ENCODE results near the gene NR2F1-AS1. TPM values are rescaled to one million over a fixed set of nuclear protein-coding genes. Genes with fewer than 3 reads are reported as not detected.

NR2F1-AS1 gene
- total and polyA plus RNA-seq, 2 donors (not counting 3 experiments of a cell fraction or from before 2014, with no cell fraction given) = 4.2 to 13.8 TPM

DNA sequence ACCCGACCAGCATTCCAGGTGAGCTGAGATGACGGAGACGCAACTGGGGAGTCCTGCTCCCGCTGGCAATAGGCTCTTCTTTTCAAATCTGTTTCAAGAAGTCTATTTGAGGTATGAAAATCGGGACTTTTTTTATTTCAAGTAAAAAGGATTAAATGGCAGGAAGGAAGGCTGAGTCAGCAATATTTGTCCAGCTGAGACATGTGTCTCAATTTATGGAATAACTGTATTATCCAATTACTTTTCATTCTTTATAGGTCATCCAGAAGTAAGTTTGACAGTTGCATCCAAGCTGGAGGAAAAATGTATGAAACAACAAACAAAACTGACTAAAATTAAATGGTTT is 221.1 kb downstream of the NR2F1-AS1 start:
- intact Hi-C loops (cut with micrococcal nuclease) (loop anchor here (1.0 to 10.0 kb wide), 14 partner anchors 62 to 555 kb away; no protein-coding TSS in a partner anchor), dilution Hi-C loops (cut with MboI; ENCODE audit: extremely low pct_ligation_motif_present, low sequenced_read_pairs) (no loop called here)
- Histone ChIP-seq H3K9me1 (replicated peaks; ENCODE audit: control insufficient read depth, extremely low read depth, insufficient read depth, low read length) (no peaks in the 10 kb centered on the region), H3K4me3 (replicated peaks in 1 of 3; ENCODE audit: insufficient read depth in 1 of 3, low read depth in 1 of 3, low read length in 3 of 3) (peak overlapping the region in 2 of 3 experiments; percentile 10 to 40), H3K4me1 (ENCODE audit: control insufficient read depth, extremely low read depth, insufficient read depth, low read length) (peaks cover 54% of the 10 kb centered on the region), H4K20me1 (replicated peaks; ENCODE audit: control insufficient read depth, extremely low read depth, insufficient read depth, low read length) (no peaks in the 10 kb centered on the region), H3K27ac (ENCODE audit: insufficient read depth, low read depth, low read length) (peak overlapping the region; percentile 91), H3K36me3 (ENCODE audit: control insufficient read depth in 2 of 2, extremely low read depth in 1 of 2, insufficient read depth in 2 of 2, low read length in 2 of 2) (no peaks in the 10 kb centered on the region), H3K79me2 (ENCODE audit: control insufficient read depth, insufficient read depth, low read length) (no peaks in the 10 kb centered on the region), H3K4me2 (ENCODE audit: insufficient read depth, low read length) (peak overlapping the region; percentile 65), H3K9ac (replicated peaks; ENCODE audit: extremely low read depth, insufficient read depth, low read length) (peak overlapping the region; percentile 73), H3K9me3 (replicated peaks; ENCODE audit: control insufficient read depth, insufficient read depth, low read length) (no peaks in the 10 kb centered on the region), H3K27me3 (ENCODE audit: control insufficient read depth in 2 of 2, insufficient read depth in 2 of 2, low read length in 2 of 2) (no peaks in the 10 kb centered on the region), H2AFZ (ENCODE audit: low read depth, low read length) (peak overlapping the region; percentile 5)
- BruUV-seq (replicated peaks) = TSS peak; percentile 79
- DNase-seq (ENCODE audit: low read depth, low spot score) (no peak), FAIRE-seq (no peak)
- TF ChIP-seq JUN (IDR thresholded peaks at IDR 0.05; ENCODE audit: borderline replicate concordance, insufficient read depth, insufficient read length, low read depth) = peak; percentile 9
- no peak for TF ChIP-seq FOS (IDR thresholded peaks at IDR 0.05; ENCODE audit: borderline replicate concordance, insufficient read depth, low read length)
- TF ChIP-seq, protein P1, sequence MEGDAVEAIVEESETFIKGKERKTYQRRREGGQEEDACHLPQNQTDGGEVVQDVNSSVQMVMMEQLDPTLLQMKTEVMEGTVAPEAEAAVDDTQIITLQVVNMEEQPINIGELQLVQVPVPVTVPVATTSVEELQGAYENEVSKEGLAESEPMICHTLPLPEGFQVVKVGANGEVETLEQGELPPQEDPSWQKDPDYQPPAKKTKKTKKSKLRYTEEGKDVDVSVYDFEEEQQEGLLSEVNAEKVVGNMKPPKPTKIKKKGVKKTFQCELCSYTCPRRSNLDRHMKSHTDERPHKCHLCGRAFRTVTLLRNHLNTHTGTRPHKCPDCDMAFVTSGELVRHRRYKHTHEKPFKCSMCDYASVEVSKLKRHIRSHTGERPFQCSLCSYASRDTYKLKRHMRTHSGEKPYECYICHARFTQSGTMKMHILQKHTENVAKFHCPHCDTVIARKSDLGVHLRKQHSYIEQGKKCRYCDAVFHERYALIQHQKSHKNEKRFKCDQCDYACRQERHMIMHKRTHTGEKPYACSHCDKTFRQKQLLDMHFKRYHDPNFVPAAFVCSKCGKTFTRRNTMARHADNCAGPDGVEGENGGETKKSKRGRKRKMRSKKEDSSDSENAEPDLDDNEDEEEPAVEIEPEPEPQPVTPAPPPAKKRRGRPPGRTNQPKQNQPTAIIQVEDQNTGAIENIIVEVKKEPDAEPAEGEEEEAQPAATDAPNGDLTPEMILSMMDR (IDR thresholded peaks at IDR 0.05; ENCODE audit: extremely low read depth in 1 of 2, insufficient read depth in 1 of 2, low read depth in 1 of 2, low read length in 2 of 2) = no peak
- no peak for TF ChIP-seq EZH2 (IDR thresholded peaks at IDR 0.05; ENCODE audit: borderline replicate concordance, low read depth, low read length, severe bottlenecking)
- TF ChIP-seq POLR2A (IDR thresholded peaks at IDR 0.05; ENCODE audit: low read depth, low read length) = no peak
- ChIA-PET CTCF (interaction anchor here (0.8 to 2.1 kb wide), 23 partner anchors 10 to 1718 kb away, joined by 3 to 19 read pairs (median 5); partner anchors contain the start of genes NR2F1 and NR2F1-AS1), POLR2A (interaction anchor here (1.3 kb wide), 2 partner anchors 86 to 223 kb away, joined by 4 to 6 read pairs; partner anchors contain the start of gene NR2F1)

MicroRNAs encoded within 50 kb of the gene (microRNA counts, 767-probe panel; counts per million panel counts)
- microRNA hsa-miR-2277-3p (723 counts per million, percentile 96 among the panel's probes with 10 or more counts), microRNA hsa-miR-2277-5p (723 counts per million, percentile 96 among the panel's probes with 10 or more counts)

Other genes starting within 250 kb of the NR2F1-AS1 start
- gene NR2F1, start 2.0 kb upstream of the NR2F1-AS1 start, total RNA-seq = 21.5 and 23.9 TPM in 2 replicates
- 33.4 and 38.7 TPM in 2 replicates for gene NR2F1, start 2.0 kb upstream of the NR2F1-AS1 start, polyA plus RNA-seq
- 1.2 TPM in 2 replicates for gene POU5F2, start 160.4 kb upstream of the NR2F1-AS1 start, total RNA-seq
- gene POU5F2, start 160.4 kb upstream of the NR2F1-AS1 start, polyA plus RNA-seq = 0.11 and 0.14 TPM in 2 replicates